ENCODE measurements around the gene PDAP1. TPM values are rescaled to one million over a fixed set of nuclear protein-coding genes. Genes with fewer than 3 reads are reported as not detected.
A peak's percentile ranks its signal among the peaks of the same experiment; 100 is the strongest.

PDAP1 gene
- total and polyA plus RNA-seq, 2 of the 4 experiments (the other 2 are of a cell fraction), result 40.3 to 193 TPM

- TF ChIP-seq USF2 (IDR thresholded peaks at IDR 0.05; ENCODE audit: low read depth, low read length) (no peak), FOS (IDR thresholded peaks at IDR 0.05; ENCODE audit: low read depth, low read length) (peak; percentile 59; the same call in 1 of the 2 replicates)
- TF ChIP-seq, protein P1, sequence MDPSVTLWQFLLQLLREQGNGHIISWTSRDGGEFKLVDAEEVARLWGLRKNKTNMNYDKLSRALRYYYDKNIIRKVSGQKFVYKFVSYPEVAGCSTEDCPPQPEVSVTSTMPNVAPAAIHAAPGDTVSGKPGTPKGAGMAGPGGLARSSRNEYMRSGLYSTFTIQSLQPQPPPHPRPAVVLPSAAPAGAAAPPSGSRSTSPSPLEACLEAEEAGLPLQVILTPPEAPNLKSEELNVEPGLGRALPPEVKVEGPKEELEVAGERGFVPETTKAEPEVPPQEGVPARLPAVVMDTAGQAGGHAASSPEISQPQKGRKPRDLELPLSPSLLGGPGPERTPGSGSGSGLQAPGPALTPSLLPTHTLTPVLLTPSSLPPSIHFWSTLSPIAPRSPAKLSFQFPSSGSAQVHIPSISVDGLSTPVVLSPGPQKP (IDR thresholded peaks at IDR 0.05; ENCODE audit: borderline replicate concordance, low read depth, low read length), result peak; percentile 24; the same call in 1 of the 2 replicates
Measured at GRCh38 chr7:99408379-99409191, at the start of gene PDAP1, which contains the start of gene BUD31 (continued).

Data from IMR-90 (cell line).